ENCODE measurements around the gene PTPN11.

DNA sequence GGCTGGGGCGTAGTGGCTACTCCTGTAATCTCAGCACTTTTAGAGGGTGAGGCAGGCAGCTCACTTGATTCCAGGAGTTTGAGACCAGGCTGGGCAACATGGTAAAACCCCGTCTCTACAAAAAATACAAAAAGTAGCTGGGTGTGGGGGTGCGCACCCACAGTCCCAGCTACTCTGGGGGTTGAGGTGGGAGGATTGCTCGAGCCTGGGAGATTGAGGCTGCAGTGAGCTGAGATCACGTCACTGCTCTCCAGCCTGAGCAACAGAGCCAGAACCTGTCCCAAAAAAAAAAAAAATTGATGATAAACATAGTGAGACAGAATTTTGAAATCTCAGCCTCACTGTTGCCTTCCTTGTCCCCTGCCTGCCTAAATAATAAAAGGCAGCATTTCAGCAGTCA is 40.0 kb downstream of the PTPN11 start:
- TF ChIP-seq GATA2 (IDR thresholded peaks at IDR 0.05; ENCODE audit: low read depth, low read length) (no peak), GATA3 (IDR thresholded peaks at IDR 0.05; ENCODE audit: low read depth, low read length) (no peak)
